GM20431 (cell line): ENCODE measurements around the gene PSMG1.
"Not testable (repeated sequence)": the region's sequence is repeated elsewhere in the genome, so short reads cannot be mapped to it uniquely, and the experiment has no call there.

Experiments used
- in situ Hi-C: fragments of 300-500 bp; cut with MseI, MboI; formaldehyde crosslinking; loops from one replicate; pipeline ENCODE4 v1.15.0; 2020; ENCODE audit warnings: low sequenced_read_pairs; ENCODE audit not compliant: unreplicated experiment

The PSMG1 gene

GRCh38 chr21:39161064-39161463, 22.2 kb downstream of the PSMG1 start:
- in situ Hi-C loops, result no loop called here

GRCh38 chr21:39159342-39160063, 23.7 kb downstream of the PSMG1 start:
- in situ Hi-C loops, result no loop called here

GRCh38 chr21:39157241-39157640, 26.0 kb downstream of the PSMG1 start:
- in situ Hi-C loops, result not testable (repeated sequence)

DNA sequence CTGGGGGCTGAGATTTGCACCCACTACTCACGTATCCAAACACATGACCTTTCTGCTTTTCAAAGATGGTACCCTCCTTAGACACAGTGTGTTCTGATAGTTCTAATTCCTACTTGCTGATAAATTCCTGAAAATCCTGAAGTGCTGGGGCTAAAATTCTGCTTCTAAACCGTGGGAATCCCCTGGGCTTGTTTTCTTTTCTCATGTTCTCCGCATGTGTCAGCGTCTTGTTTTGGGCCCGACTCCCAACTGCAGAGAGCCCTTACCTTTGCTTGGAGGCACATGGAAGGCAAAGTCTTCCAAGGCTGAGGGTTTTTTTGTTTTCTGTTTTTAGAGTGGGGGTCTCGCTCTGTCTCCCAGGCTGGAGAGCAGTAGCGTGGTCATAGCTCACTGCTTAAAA, 27.2 kb downstream of the PSMG1 start:
- in situ Hi-C loops, result no loop called here

GRCh38 chr21:39155578-39155977, 27.7 kb downstream of the PSMG1 start:
- in situ Hi-C loops, result no loop called here

- in situ Hi-C loops, result no loop called here
Measured at GRCh38 chr21:39153842-39154241, 29.4 kb downstream of the PSMG1 start.

DNA sequence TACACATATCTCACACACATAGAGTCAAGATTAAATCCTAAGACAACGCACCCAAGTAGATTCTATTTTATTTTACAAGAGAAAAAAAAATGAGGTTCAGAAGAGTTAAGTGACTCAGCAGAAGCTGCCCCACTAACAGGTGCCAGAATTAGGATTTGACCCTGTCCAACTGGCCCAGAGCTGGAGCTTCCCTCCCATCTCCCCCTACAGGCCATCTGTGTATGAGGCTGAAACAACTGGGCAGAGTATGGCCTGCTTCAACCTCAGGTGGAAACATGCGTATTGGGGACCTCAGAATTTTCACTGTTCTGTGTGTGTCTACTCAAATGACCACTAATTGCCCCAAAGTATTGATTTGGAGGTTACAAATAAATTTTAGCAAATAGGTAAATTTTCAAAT, 29.9 kb downstream of the PSMG1 start:
- in situ Hi-C loops, result no loop called here

- in situ Hi-C loops, result no loop called here
Measured at GRCh38 chr21:39152271-39152670, 31.0 kb downstream of the PSMG1 start.

- in situ Hi-C loops, result no loop called here
Measured at GRCh38 chr21:39150877-39151276, 32.4 kb downstream of the PSMG1 start.

GRCh38 chr21:39150316-39150715, 32.9 kb downstream of the PSMG1 start:
- in situ Hi-C loops, result no loop called here

DNA sequence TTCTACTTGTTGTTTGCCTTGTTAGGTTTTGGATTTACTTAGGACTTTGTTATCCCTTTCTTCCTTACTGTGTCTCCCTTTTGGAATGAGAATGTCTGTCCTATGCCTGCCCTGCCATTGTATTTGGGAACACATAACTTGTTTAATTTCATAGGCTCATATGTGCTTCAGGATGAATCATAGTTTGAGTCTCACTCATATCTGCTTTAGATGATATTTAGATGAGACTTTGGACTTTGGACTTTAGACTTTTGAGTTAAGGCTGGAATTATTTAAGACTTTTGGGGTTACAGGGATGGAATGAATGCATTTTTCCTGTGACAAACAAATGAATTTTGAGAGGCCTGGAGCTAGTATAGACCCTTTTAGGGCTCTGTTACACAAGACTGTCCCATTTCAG, 33.4 kb downstream of the PSMG1 start:
- in situ Hi-C loops, result no loop called here

DNA sequence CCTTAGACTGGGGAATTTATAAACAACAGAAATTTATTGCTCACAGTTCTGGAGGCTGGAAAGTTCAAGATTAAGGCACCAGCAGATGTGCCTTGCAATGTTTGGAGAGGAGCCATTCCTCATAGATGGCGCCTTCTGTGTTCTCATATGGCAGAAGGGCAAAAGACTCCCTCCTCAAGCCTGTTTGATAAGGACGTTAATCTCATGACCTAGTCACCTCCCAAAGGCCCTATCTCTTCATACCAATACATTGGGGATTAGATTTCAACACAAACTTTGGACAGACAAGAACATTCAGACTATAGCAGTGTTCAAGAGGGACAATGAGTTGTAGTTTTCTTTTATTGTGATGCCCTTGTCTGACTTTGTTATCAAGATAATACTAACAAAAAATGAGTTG, 34.3 kb downstream of the PSMG1 start:
- in situ Hi-C loops, result no loop called here

DNA sequence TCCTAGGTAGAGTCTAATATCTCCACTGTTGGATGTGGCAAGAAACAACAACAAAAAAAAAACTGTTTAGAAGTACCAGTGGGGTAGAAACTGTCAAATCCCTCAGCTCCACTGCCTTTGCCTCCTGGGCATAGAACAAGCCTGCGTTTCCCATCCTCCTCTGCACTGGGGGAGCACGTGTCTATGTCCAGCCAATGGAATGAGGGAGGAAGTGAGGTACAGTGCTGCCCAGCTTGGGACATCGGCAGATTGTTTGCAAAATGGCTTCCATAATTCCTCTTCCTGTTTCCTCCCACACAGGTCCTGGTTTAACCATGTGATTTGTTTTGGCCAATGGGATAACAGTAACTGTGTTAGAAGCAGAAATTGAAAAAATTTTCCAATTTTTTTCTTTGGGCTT, 39.1 kb downstream of the PSMG1 start:
- in situ Hi-C loops, result no loop called here

DNA sequence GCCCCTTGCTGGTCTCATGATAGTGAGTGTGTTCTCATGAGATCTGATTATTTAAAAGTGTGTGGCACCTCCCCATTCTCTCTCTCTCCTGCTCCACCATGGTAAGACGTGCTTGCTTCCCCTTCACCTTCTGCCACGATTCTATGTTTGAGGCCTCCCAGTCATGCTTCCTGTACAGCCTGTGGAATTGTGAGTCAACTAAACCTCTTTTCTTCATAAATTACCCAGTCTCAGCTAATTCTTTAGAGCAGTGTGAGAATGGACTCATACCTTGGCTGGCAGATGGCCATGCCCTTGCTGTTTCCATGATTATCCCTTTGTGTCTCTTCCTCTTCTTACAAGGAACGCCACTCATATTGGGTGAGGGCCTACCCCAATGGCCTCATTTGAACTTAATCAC, 40.3 kb downstream of the PSMG1 start:
- in situ Hi-C loops, result no loop called here

DNA sequence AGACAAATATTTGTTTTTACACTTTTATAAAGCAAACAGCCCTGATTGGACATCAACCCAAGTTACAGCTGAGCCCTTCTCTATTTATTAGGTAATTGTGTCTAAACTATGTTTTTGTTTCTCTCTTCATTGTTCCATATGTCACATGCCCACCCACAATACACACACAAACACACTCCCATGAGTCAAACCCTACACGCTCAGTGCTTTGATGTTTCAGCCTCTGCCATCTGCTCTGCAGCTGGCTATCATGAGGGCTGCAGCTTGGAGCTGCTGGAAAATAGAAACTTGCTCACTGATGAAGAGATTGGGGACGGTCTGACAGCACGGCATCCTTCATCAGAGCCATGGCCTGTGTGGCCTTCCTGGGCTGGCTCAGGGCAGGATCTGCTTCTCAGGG, 41.7 kb downstream of the PSMG1 start:
- in situ Hi-C loops, result no loop called here

GRCh38 chr21:39137248-39138178, 45.7 kb downstream of the PSMG1 start:
- in situ Hi-C loops, result loop anchor here (10.0 kb wide), 1 partner anchor 403 kb away; no protein-coding TSS in a partner anchor

DNA sequence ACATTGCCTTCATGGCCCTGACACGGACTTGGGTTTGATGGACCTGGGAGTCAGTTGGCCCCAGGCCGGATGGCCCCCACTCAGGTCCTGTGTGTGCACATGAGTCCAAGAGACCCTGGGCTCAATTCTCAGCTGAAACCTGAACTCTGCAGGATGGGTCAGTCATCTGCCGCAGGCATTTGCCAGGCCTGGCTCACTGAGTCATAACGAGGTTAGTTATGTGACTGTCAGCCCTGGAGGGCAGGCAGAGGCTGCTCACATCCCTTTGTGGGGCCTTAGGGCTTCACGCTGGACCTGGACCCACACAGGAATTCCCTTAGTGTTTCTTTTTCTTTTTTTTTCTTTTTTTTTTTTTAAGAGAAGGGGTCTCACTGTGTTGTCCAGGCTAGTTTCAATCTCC, 46.5 kb downstream of the PSMG1 start:
- in situ Hi-C loops, result loop anchor here (10.0 kb wide), 1 partner anchor 402 kb away; no protein-coding TSS in a partner anchor

DNA sequence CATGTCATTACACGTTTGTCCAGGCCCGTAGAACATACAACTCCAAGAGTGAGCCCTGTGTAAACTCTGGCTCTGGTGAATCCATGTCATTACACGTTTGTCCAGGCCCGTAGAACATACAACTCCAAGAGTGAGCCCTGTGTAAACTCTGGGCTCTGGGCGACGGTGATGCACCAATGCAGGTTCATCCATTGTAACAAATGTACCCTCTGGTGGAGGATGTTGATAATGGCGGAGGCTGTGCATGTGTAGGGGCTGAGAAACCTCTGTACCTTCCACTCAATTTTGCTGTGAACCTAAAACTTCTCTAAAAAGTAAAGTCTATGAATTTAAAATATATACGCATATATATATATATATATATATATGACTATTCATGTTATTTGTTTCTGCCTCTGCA, 47.1 kb downstream of the PSMG1 start:
- in situ Hi-C loops, result loop anchor here (10.0 kb wide), 1 partner anchor 401 kb away; no protein-coding TSS in a partner anchor

DNA sequence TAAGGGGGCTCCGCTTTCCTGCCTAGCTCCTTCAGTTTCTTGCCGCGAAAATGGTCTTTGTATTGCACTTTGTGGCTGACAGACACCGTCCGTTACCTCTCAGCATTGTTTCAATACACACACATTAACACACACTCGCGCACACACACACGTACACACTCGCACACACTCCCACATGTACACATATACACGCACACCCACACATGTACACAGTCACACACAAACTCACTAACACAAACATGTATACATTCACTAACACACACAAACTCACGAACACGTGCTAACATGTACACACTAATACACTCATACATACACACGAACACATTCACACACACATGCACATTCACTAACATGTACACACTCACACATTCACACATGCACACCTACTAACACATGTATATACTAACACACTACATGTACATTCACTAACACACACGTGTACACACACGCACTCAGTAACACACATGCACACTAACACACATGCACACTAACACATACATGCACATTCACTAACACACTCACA, 48.9 kb downstream of the PSMG1 start:
- in situ Hi-C loops, result loop anchor here (10.0 kb wide), 1 partner anchor 400 kb away; no protein-coding TSS in a partner anchor

GRCh38 chr21:39132248-39132647, 51.0 kb downstream of the PSMG1 start:
- in situ Hi-C loops, result loop anchor here (10.0 kb wide), 1 partner anchor 397 kb away; no protein-coding TSS in a partner anchor

GRCh38 chr21:39131791-39132190, 51.5 kb downstream of the PSMG1 start:
- in situ Hi-C loops, result loop anchor here (10.0 kb wide), 1 partner anchor 397 kb away; no protein-coding TSS in a partner anchor
